Suppressor macrophage treated with lipopolysaccharide for 4 hours (primary cell): Measurements from ENCODE around the gene MVD.
"Not testable (repeated sequence)": the region's sequence is repeated elsewhere in the genome, so short reads cannot be mapped to it uniquely, and the experiment has no call there.

Source experiments
- DNase-seq: peaks from one replicate; pipeline ENCODE4 v3.0.0-alpha.2; 2020

Gene MVD

GRCh38 chr16:88681084-88681680 lies 18.3 kb upstream of the MVD start:
- DNase-seq, result no peak

- no peak for DNase-seq
These were observed 17.7 kb upstream of the MVD start for GRCh38 chr16:88680554-88681083.

- no peak for DNase-seq
These were observed 15.5 kb upstream of the MVD start for GRCh38 chr16:88678224-88678979.

GRCh38 chr16:88677721-88678120 lies 14.8 kb upstream of the MVD start:
- no peak for DNase-seq

- DNase-seq, result no peak
These were observed 13.8 kb upstream of the MVD start for GRCh38 chr16:88676502-88677242.

- DNase-seq, result no peak
These were observed 11.0 kb upstream of the MVD start for GRCh38 chr16:88673716-88674379.

GRCh38 chr16:88672776-88673175 lies 9.9 kb upstream of the MVD start:
- DNase-seq, result no peak

- DNase-seq, result no peak
These were observed 8.9 kb upstream of the MVD start for GRCh38 chr16:88671806-88672205.

GRCh38 chr16:88669980-88670379 lies 7.1 kb upstream of the MVD start:
- DNase-seq, result no peak

- not testable (repeated sequence) for DNase-seq
These were observed 6.6 kb upstream of the MVD start for GRCh38 chr16:88669493-88669892.

GRCh38 chr16:88667461-88667860 lies 4.6 kb upstream of the MVD start:
- DNase-seq, result no peak

GRCh38 chr16:88665570-88665969 lies 2.7 kb upstream of the MVD start:
- no peak for DNase-seq

GRCh38 chr16:88665148-88665547 lies 2.3 kb upstream of the MVD start:
- DNase-seq, result no peak

- DNase-seq, result no peak
These were observed 559 bp downstream of the MVD start for GRCh38 chr16:88662222-88662842.

GRCh38 chr16:88661468-88661867 lies 1.4 kb downstream of the MVD start:
- DNase-seq, result no peak

GRCh38 chr16:88659160-88659559 lies 3.7 kb downstream of the MVD start:
- DNase-seq, result no peak

GRCh38 chr16:88658714-88659113 lies 4.2 kb downstream of the MVD start:
- no peak for DNase-seq

GRCh38 chr16:88657371-88657770 lies 5.5 kb downstream of the MVD start:
- no peak for DNase-seq

- no peak for DNase-seq
These were observed 6.5 kb downstream of the MVD start for GRCh38 chr16:88656291-88656980.

GRCh38 chr16:88655733-88656281 lies 7.1 kb downstream of the MVD start:
- no peak for DNase-seq

GRCh38 chr16:88655053-88655732 lies 7.7 kb downstream of the MVD start:
- no peak for DNase-seq
